Kidney (tissue), 14 donors: ENCODE measurements around the gene PTPN9. TPM values are rescaled to one million over a fixed set of nuclear protein-coding genes. Genes with fewer than 3 reads are reported as not detected.

Experiments used
- DNase-seq, 5 donors: peaks; one replicate each; pipeline ENCODE4 v3.0.0-alpha.2; 2013 to 2020
- FAIRE-seq: peaks from 2 replicates; lab custom pipeline; 2012; peaks lifted over from hg19 to GRCh38; lab: Jason Lieb, UNC
- H3K27ac ChIP-seq, 2 donors: one replicate each; pipeline ENCODE4 v1.7.0; 2013; ENCODE audit warnings: low read depth in 2 of 2, low read length in 2 of 2, inconsistent platforms in 1 of 2
- H3K27me3 ChIP-seq: one replicate; pipeline ENCODE4 v1.7.1; 2013; ENCODE audit warnings: low read length, inconsistent platforms; ENCODE audit not compliant: control insufficient read depth, insufficient read depth
- H3K36me3 ChIP-seq, 3 donors: one replicate each; pipeline versions ENCODE4 v1.7.0 to v1.7.1; 2013; ENCODE audit warnings: low read length in 3 of 3, control low read depth in 1 of 3, inconsistent platforms in 1 of 3; ENCODE audit not compliant: insufficient read depth in 3 of 3, control insufficient read depth in 2 of 3
- H3K4me1 ChIP-seq, 3 donors: one replicate each; pipeline versions ENCODE4 v1.7.0 to v1.7.1; 2013; ENCODE audit warnings: low read length in 3 of 3, inconsistent platforms in 1 of 3, low read depth in 1 of 3; ENCODE audit not compliant: control insufficient read depth in 2 of 3, insufficient read depth in 2 of 3
- H3K4me3 ChIP-seq, 3 donors: one replicate each; pipeline versions ENCODE4 v1.7.0 to v1.8.1; 2013; ENCODE audit warnings: low read length in 3 of 3, control low read depth in 1 of 3, inconsistent platforms in 1 of 3
- H3K9ac ChIP-seq, 3 donors: one replicate each; pipeline versions ENCODE4 v1.7.0 to v1.7.1; 2013; ENCODE audit warnings: low read length in 3 of 3, control low read depth in 1 of 3, inconsistent platforms in 1 of 3
- H3K9me3 ChIP-seq, 3 donors: one replicate each; pipeline versions ENCODE4 v1.7.0 to v1.7.1; 2013; ENCODE audit warnings: low read length in 3 of 3, control low read depth in 1 of 3, inconsistent platforms in 1 of 3; ENCODE audit not compliant: control insufficient read depth in 2 of 3, insufficient read depth in 1 of 3
- intact Hi-C: fragments of 100-400 bp; cut with DNase I; formaldehyde crosslinking; loops from one replicate; pipeline ENCODE4 v1.11.1; 2022
- polyA plus RNA-seq: library from polyadenylated mRNA; stranded (reverse); fragments of 350-450 nt; fragmentation: Illumina TruSeq; extraction: RNeasy Lipid Tissue Mini Kit (QIAGEN cat#74804); gene quantifications from one replicate; pipeline ENCODE4 v1.2.3, GENCODE V29; 2014; ENCODE audit warnings: low read depth, low replicate concordance; ENCODE audit not compliant: insufficient read depth
- total RNA-seq: library from RNA; stranded (reverse); fragmentation: NEBNext Ultra II Directional; extraction: Animal tissue kit (Norgen Biotek cat#: 25700); gene quantifications from one replicate; pipeline ENCODE4 v1.2.1, GENCODE V29; 2021
- TF ChIP-seq, protein P1 (sequence below): IDR thresholded peaks from 3 replicates; pipeline ENCODE4 v1.5.1; 2012; ENCODE audit warnings: mild to moderate bottlenecking, moderate library complexity, borderline replicate concordance; ENCODE audit not compliant: insufficient read depth; ENCODE audit errors: extremely low read depth
- donor health status: control.
- donor health status: control.
- donor health status: control.
- donor health status: control.
- donor health status: control.
- donor health status: DM: yes; HTN: yes; CAD: no.
- donor health status: Normal renal cell carcinoma (clear cell type).

The PTPN9 gene
- total and polyA plus RNA-seq, 2 donors from 2014 or later, result 15.3 to 52.5 TPM

DNA sequence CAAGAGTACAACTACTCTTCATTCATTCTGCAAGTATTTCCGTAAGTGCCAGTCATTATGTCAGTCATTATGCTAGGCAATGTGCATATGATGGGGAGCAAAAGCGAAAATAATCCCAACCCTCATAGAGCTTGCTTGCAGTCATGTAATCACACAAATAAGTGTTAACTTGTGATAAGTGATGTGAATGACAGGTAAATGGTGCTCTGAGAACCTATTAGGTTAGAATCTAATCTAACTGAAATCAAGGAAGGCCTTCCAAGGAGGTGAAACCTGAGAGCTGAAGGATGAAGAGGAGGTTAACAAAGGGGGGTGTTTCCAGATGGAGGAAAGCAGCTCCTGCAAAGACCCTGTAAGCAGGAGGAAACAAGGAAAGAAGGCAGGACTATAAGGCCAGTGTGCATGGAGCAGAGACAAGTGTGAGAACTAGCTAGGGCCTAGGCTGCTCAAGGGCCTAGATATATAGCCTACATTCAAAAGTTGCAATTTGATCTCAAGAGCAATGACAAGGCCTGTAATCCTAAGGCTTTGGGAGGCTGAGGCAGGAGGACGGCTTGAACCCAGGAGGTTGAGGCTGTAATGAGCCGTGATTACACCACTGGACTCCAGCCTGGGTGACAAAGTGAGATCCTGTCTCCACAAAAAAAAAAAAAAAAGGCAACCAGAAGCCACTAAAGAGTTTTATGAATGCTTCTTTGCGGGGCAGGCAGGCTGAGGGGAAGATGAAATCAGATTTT lies 5.3 kb downstream of the PTPN9 start:
- no peak for FAIRE-seq
- H3K27me3 ChIP-seq, result no peaks in the 10 kb centered on the region
- no peaks in the 10 kb centered on the region for H3K9me3 ChIP-seq
- intact Hi-C loops, result no loop called here
- H3K36me3 ChIP-seq, result no peaks in the 10 kb centered on the region
- no peak overlapping the region for H3K9ac ChIP-seq
- no peak for DNase-seq
- no peak overlapping the region for H3K4me3 ChIP-seq
- TF ChIP-seq, protein P1, sequence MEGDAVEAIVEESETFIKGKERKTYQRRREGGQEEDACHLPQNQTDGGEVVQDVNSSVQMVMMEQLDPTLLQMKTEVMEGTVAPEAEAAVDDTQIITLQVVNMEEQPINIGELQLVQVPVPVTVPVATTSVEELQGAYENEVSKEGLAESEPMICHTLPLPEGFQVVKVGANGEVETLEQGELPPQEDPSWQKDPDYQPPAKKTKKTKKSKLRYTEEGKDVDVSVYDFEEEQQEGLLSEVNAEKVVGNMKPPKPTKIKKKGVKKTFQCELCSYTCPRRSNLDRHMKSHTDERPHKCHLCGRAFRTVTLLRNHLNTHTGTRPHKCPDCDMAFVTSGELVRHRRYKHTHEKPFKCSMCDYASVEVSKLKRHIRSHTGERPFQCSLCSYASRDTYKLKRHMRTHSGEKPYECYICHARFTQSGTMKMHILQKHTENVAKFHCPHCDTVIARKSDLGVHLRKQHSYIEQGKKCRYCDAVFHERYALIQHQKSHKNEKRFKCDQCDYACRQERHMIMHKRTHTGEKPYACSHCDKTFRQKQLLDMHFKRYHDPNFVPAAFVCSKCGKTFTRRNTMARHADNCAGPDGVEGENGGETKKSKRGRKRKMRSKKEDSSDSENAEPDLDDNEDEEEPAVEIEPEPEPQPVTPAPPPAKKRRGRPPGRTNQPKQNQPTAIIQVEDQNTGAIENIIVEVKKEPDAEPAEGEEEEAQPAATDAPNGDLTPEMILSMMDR, result no peak
- H3K4me1 ChIP-seq, result peaks cover 0 to 4% (median 3%) of the 10 kb centered on the region in 3 donors
- H3K27ac ChIP-seq, result no peak overlapping the region

DNA sequence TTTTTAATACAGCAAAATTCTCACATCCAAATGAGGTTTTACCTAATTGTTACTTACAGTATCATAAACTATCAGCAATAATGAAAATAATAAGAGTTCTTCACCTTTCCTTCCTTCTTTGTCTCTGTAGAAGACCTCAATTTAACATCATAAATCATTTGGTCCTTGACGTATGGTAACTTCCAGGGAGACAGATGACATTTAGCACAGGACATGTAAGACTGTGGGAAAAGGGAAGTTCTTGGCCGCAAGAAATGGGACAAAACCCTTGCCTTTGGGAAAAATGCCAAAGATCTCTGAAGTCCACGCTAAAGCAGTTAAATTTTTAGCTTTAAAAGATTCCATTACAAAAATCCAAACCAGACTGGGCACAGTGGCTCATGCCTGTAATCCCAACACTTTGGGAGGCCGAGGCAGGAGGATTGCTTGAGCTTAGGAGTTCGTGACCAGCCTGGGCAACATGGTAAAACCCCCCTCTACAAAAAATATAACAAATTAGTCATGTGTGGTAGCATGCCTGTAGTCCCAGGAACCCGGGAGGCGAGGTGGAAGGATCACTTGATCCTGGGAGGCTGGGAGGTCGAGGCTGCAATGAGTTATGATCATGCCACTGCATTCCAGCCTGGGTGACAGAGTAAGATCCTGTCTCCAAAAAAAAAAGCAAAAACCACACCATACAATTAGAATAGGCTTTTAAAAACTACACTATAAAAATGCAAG lies 8.8 kb downstream of the PTPN9 start:
- TF ChIP-seq, protein P1, result no peak
- no peaks in the 10 kb centered on the region for H3K27me3 ChIP-seq
- DNase-seq (no peak), FAIRE-seq (no peak)
- H3K4me3 ChIP-seq, result no peak overlapping the region
- H3K9me3 ChIP-seq, result no peaks in the 10 kb centered on the region
- intact Hi-C loops, result no loop called here
- peaks cover 0 to 3% (median 0%) of the 10 kb centered on the region in 3 donors for H3K4me1 ChIP-seq
- H3K27ac ChIP-seq, result no peak overlapping the region
- H3K9ac ChIP-seq, result no peak overlapping the region
- no peaks in the 10 kb centered on the region for H3K36me3 ChIP-seq

DNA sequence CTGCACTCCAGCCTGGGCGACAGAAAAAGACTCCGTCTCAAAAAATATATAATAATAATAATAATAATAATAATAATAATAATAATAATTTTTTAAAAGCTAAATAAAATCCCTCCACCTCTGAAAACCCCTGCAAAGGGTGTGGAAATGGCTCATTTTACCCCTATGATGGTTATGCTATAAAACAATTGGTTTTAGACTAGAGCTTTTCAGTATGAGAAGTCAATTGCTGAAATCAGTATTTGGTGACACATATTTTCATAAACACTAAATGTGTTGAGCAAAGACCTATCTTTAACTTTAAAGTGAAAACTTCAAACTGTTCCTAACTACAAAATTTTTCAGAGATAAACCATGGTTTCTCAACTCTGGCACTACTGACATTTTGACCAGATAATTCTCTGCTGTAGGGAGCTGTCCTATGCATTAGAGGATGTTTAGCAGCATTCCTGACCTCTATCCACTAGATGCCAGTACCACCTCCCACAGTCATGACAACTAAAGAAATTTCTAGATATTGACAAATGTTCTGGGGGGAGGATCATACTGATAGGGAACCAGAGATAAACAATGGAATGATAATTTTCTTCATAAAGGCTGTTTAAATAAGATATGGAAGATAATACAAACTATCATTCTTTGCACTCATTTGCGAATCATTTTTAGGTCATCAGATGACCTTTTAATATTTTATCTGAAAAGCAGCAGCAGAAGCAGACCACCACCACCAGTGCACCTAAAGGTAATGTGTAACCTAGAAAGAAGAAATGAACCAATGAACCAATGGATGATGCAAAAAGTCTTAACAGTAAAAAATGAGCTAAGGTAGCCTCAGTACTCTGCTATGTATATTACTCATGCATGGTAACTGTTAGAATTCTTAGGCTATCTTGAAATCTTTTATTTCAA lies 13.8 kb downstream of the PTPN9 start:
- Histone ChIP-seq H3K27me3 (no peaks in the 10 kb centered on the region), H3K27ac (no peak overlapping the region), H3K4me1 (no peaks in the 10 kb centered on the region), H3K4me3 (no peak overlapping the region), H3K9me3 (no peaks in the 10 kb centered on the region), H3K36me3 (no peaks in the 10 kb centered on the region), H3K9ac (no peak overlapping the region)
- DNase-seq (no peak), FAIRE-seq (no peak)
- intact Hi-C loops, result no loop called here
- TF ChIP-seq, protein P1, result no peak
